IPS-NIHi11 (cell line): ENCODE results near the gene MXRA7.
"Not testable (repeated sequence)": the region's sequence is repeated elsewhere in the genome, so short reads cannot be mapped to it uniquely, and the experiment has no call there.

ENCODE experiments used
- DNase-seq: peaks from one replicate; pipeline ENCODE4 v3.0.0; 2012; ENCODE audit warnings: mixed read lengths, low spot score

The MXRA7 gene

GRCh38 chr17:76716146-76716838 lies 5.5 kb upstream of the MXRA7 start:
- no peak for DNase-seq

- DNase-seq = no peak
These were observed 4.7 kb upstream of the MXRA7 start for GRCh38 chr17:76715496-76715830.

DNA sequence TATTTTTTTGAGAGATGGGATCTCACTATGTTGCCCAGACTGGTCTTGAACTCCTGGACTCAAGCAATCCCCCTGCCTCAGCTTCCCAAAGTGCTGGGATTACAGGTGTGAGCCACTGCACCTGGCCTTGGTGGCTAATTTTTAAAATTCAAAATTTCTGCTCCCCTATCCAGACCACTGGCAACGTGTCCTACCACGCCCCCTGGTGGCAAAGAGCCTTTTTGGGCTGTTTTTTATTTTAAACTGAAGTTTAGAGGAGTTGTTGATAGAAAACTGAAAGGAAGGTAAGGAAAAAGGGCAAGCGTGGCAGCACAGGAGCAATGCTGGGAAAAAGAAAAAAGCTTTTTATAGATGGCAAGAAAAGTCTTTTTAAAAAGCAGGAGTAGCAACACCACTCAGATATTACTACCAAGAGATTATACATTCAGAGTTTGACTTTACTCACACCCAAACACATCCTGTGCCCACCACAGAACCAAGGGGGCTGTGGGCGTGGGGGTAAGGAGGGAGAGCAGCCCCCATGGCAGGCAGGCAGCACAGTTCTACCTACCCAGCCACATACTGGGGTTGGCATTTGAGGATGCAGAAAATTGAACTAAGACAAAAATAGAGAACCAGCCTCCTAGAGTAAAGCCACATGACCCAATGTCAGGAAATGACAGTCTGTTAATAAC lies 4.2 kb upstream of the MXRA7 start:
- DNase-seq = peak; percentile 48

DNA sequence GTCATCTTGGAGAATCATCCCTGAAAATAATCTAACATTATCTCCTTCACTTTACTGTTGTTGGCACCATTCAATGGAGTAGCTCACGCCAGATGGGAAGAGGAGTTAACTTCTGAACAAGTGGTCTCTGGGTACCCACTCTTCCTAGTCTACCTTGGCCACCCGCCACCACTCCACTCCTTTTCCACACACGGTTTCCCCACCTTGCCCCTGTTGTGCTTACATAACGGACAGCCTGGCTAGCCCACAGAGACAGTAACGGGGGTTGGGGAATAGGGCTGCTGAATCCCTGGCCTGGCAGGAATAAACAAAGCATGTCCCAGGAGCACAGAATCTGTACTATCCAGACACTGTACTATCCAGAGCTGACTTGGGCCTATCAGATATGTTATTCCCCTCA lies 3.6 kb upstream of the MXRA7 start:
- DNase-seq = no peak

- DNase-seq = no peak
These were observed 3.0 kb upstream of the MXRA7 start for GRCh38 chr17:76713765-76714164.

- not testable (repeated sequence) for DNase-seq
These were observed 1.6 kb upstream of the MXRA7 start for GRCh38 chr17:76712321-76712720.

DNA sequence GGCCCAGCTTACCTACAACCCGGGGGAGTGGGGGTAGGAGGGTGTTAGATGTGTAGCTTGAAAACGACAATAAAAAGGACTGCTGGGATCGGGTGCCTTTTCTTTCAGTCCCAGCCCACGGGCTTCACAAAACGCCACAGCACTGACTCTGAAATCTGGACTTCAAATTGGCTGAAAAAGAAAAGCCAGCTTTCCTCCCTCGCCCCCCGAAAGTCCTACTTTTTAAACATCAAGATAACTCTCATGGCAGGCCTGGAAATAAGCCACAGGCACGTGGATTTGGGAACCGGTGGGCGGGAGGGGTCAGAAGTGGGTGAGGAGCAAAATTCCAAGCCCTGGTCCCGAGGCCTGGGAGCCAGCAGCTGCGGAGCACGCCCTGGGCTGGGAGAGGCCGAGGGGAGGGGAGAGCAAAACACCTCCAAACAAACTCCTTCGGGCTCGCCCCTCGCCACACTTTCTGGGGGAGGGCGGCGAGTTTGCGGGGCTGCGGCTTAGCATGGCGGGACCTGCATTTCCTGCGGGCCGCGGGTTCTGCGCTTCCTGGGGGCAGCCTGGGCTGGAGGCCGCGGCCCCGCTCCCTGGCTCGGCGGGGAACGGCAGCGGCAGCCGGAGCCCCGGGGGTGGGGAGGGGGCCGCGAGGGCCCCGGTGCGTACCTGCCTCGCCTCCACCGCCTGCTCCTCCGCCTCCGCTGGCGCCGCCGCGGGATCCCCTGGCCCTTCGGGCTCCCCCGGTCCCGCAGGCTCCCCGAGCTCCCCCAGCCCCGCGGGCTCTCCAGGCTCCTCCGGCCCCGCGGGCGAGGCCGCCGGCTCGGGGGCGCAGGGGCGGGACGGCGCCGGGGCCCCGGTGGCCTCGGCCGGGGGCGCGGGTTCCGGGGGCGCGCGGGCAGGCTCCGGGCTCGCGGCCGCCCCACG lies 558 bp downstream of the MXRA7 start:
- peak; percentile 57 for DNase-seq

DNA sequence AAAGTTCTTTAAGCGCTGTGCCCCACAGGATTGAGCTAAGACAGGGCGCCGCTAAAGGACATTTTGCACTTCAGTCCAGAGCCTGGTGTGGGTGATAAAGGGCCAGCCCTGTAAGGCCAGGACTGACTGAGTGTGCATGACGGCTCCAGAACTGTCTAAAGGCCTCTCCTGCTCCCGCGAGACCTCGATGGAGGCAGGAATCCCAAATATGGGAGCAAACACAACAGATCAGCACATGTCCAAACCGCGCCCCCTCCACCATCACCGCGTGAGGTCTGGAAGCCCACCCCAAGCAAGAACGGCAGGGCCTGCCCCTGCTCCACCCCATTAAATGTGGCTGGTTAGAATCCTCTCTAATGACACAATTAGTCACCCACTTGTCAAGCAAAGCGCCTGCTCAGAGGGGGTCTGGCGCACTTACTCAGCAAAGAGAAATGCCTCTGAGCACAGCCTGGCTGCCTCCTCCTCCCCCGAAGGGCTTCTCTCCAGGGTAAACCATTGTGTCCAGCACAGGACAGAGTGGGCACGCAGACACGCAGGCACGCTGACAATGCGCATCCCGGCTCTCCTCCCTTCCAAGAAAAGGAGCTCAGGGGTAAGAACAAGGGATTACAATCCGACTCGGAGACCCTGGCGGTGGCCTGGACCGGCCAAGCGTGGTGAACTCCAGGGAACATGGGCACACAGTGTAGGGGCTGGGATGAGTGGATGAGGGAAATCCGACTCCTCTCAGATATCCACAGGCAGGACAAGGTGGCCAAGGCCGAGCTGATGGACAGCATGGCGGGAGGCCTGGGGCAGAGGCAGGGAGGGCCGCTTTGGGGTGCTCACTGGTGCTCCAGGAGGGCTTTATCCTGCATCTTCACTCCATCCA lies 1.5 kb downstream of the MXRA7 start:
- DNase-seq = peak; percentile 43

DNA sequence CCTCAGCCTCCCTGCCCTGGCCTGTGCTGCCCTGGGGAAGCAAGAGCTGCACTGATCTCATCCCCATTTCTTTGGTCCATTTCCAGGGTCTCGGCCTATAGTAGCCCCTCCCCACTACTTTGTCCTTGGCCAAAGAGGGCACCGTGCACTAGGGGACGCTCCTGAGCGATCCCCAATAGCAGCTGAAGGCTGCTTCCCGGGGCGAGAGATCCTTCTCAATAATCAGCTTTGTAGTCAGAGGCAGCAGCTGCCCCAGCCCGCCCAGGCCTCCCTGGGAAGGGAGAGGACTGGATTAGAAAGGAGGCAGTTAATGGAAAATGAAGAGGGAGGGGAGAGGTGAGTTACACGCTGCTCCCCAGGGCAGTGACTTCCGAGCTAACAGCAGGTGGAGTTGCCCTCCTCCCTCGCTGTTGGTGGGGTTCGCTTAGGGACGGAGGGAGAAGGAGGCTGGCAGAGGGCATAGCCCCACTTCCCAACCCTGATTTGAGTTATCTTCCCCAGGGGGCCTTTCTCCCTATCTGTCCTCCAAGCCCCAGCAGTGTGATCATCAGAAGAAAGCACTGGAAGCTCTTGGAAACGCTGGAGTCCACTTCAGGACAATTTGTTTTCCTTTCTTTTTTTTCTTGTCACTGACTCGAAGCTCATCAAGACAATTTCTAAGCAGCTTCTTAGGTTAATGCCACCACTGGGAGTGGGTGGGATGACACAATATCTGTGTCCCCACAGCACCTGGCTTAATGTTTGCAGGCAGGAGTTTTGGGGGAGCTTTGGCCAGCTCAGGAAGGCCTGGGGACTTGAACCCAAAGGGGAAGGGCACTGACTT lies 2.6 kb downstream of the MXRA7 start:
- DNase-seq = peak; percentile 79

- DNase-seq = no peak
These were observed 3.9 kb downstream of the MXRA7 start for GRCh38 chr17:76706817-76707216.

DNA sequence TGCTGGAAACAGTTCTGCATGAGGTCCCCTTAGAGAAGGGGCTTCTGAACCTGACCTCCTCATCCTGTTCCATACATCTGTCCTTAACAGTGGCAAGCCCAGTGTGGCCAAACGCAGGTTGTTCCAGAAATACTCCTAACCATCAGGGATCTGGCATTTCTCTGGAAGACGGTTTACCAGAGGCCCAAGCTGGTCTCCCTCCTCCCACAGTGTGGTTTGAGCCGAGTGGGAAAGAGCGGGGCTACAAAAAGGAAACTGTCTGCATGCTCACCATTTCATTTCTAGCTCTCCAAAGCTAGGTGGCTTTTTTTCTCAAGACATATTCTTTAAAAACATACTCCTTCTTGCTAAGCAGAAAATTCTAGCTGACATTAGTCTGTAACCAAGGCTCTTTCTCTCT lies 6.0 kb downstream of the MXRA7 start:
- DNase-seq = no peak

- DNase-seq = no peak
These were observed 7.7 kb downstream of the MXRA7 start for GRCh38 chr17:76702941-76703637.

DNA sequence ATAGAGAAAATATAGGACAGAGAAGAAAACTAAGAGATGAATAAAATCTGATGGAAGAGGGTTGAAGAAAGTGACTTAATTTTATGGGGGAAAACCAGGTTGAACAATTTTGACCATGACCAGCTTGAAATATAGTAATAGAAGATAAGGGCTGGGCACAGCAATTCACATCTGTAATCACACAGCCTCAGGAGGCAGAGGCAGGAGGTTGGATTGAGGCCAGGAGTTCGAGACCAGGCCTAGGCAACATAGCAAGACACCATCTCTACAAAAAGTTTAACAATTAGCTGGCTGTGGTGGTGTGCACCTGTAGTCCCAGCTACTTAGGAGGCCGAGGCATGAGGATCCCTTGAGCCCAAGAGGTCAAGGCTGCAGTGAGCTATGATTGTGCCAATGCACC lies 8.7 kb downstream of the MXRA7 start:
- DNase-seq = no peak

DNA sequence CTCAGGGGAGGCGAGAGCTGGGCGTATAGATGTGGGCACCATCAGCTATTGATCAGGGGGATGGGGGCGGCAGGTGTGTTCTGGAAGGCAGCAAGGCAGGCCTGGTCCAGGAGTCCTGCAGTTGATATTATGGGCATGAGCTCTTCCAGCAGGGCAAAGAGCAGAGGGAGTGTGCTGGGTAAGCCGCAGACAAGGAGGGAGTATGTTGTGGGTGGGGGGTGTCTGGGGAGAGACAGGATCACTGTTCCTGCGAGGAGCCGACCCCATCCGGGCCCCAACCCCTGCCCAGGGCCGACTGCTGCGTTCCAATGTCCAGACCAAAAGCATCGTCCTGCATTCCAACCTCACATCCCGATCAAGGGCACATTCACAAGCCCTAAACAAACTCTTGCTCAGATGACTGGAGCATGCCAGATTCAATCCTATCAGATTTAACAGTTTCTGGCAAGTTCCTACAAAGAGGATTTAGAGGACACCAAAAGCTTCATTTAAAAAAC lies 9.2 kb downstream of the MXRA7 start:
- DNase-seq = no peak

- peak; percentile 68 for DNase-seq
These were observed 9.9 kb downstream of the MXRA7 start for GRCh38 chr17:76700617-76701470.

DNA sequence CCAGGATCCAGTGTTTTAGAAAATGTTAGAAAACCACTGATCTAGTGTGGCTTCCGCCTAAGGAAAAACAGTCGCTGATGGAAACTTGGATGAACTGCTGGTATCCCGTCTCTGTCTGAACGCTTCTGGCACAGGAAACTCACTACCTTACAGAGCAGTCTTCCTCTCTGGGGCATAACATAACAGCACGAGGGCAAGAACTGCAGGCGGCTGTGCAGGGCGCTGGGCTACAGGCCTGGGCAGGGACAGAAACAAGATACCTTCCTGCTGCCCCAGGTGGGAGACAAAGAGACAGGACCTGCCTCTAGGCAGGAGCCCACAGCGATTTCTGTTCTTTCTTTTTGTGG lies 10.5 kb downstream of the MXRA7 start:
- DNase-seq = no peak

- not testable (repeated sequence) for DNase-seq
These were observed 12.2 kb downstream of the MXRA7 start for GRCh38 chr17:76698466-76698977.

DNA sequence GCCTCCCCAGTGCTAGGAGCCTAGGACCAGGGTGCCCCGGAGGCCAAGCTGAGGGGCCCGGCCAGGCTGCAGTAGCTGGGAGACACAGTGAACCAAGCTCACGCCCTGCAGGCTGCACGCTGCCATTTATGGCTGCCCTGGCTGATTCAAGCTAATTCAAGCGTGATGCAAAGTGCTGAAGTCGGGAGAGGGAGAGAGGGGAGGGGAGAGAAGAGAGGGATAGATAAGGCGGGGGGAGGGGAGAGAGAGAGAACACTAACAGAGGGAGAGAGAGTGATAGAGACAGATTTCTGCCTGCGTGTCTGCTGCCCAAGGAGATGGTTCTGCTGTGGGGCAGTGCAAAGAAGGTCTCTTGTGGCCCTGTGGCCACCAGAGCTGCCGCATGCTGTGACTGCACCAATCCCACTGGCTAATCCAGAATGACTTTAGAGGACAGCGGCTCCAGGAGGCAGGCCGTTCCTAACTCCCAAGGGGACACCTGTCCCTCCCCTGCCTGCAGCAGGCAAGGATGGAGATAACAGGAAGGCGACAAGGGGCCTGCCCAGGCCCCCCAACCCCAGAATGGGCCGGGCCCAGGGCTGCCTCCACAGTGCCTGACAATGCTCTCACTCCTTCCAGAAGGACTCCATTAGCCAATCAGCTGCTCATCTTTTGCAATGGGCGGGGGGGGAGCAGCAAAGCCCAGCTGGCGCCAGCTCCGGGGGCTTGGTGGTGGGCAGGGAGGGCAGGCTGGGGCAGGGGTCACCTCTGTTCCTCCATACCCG lies 12.9 kb downstream of the MXRA7 start:
- DNase-seq = peak; percentile 61
